Renal cortical epithelial cell (primary cell): ENCODE data around the gene FLNA. TPM values are rescaled to one million over a fixed set of nuclear protein-coding genes. Genes with fewer than 3 reads are reported as not detected.
"Not testable (repeated sequence)": the region's sequence is repeated elsewhere in the genome, so short reads cannot be mapped to it uniquely, and the experiment has no call there.

Source experiments
- DNase-seq: peaks from one replicate; pipeline ENCODE4 v3.0.0-alpha.2; 2011; ENCODE audit warnings: low read depth
- total RNA-seq: library from RNA; depleted of rRNA; stranded (reverse); fragments of >200 nt; gene quantifications from 2 replicates; pipeline ENCODE4 v1.2.3, GENCODE V29; 2014

FLNA gene, protein sequence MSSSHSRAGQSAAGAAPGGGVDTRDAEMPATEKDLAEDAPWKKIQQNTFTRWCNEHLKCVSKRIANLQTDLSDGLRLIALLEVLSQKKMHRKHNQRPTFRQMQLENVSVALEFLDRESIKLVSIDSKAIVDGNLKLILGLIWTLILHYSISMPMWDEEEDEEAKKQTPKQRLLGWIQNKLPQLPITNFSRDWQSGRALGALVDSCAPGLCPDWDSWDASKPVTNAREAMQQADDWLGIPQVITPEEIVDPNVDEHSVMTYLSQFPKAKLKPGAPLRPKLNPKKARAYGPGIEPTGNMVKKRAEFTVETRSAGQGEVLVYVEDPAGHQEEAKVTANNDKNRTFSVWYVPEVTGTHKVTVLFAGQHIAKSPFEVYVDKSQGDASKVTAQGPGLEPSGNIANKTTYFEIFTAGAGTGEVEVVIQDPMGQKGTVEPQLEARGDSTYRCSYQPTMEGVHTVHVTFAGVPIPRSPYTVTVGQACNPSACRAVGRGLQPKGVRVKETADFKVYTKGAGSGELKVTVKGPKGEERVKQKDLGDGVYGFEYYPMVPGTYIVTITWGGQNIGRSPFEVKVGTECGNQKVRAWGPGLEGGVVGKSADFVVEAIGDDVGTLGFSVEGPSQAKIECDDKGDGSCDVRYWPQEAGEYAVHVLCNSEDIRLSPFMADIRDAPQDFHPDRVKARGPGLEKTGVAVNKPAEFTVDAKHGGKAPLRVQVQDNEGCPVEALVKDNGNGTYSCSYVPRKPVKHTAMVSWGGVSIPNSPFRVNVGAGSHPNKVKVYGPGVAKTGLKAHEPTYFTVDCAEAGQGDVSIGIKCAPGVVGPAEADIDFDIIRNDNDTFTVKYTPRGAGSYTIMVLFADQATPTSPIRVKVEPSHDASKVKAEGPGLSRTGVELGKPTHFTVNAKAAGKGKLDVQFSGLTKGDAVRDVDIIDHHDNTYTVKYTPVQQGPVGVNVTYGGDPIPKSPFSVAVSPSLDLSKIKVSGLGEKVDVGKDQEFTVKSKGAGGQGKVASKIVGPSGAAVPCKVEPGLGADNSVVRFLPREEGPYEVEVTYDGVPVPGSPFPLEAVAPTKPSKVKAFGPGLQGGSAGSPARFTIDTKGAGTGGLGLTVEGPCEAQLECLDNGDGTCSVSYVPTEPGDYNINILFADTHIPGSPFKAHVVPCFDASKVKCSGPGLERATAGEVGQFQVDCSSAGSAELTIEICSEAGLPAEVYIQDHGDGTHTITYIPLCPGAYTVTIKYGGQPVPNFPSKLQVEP (N-terminal part only)
- 1,833 and 2,112 TPM in 2 replicates for total RNA-seq

DNA sequence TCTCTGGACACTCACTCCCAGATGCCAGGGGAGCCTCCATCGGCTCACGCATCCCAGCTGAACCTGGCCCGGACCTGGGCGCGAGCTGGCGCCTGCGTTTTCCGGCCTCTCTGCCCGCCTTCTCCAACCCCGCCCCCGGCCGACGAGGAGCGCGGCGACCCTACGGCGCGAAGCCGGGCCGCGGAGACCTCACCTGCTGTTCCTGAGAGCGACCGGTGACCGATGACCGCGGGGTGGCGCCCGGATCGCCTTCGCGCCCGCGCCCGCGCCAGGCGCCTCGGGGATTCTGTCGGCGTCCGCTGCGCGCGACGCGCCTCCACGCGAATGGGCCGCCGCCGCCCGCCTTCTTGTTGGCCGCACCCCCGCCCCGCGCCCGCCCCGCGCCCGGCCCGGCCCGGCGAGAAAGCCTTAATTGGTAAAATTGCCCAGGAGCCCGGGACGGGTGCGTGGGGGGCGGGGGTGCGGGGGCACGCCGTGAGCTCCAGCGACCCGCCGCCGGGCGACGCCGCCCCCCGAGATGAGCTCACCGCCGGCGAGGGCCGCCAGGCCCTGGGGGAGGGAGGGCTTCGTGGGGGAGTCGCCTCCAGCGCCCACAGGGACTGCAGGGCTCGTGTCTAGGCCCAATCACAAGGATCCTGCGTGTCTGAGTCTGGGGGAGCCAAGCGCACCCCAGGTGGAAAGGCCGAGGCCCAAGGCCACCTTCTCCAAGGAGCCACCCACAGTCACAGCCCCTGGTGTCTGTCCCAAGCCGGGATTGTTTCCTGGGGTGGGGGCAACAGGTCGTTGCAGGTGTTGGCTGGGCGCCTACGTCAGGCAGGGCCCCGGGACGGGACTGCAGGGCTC is at the start of gene FLNA:
Gene FLNA, minus strand, starts transcription at position 322 of the 843 bp plus-strand sequence. CDS start 3,389 bp downstream, outside the sequence.
- no peak for DNase-seq

- DNase-seq: no peak
These were observed 45.9 kb upstream of the FLNA start for GRCh38 chrX:154420402-154420756.

DNA sequence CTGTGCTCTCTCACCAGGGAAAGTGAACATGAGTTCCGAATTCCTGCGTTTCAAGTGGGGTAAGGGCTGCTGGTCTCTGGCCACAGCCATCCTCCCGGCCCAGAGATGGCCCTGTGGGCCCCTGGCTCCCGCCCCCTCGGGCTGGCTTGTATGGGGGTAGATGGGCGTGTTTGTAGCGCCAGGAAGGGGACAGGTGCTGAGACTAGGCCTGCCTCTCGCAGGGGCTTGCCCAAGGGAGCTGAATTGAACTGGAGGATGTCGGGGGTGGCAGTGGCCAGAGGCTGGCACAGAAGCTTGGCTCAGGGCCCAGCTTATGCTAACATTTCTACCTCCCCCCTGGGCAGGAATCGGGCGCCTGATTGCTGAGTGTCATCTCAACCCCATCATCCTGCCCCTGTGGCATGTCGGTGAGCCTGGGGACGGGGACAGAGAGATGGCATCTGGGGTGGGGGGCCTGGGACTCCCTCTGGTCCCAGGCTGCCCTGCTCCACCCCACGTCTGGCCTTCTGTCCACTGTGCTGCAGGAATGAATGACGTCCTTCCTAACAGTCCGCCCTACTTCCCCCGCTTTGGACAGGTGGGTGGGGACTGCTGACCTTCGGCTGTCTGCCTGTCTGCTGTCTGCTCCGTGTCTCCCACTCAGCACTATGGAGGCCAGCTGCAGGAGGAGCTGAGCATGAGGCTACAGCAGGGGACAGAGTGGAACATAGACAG is 45.4 kb upstream of the FLNA start:
- DNase-seq: no peak

DNA sequence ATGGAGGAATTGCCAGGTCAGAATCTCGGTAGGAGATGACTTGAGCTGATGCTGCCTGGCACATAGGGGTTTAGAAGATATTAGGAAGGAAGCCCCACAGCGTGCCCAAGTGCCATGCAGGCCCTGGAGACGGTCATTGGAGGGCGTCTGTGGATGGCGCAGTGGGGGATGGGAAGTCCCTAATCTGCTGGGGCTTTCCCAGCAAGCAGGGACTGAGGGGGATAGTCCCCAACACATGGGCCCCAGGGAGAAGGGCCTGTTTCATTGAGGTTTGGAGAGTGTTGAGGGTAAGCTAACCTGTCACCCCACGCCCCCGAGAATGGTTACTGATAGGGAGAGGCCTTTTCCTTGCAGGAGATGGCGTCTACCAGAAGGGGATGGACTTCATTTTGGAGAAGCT is 44.8 kb upstream of the FLNA start:
- DNase-seq: no peak

- no peak for DNase-seq
These were observed 42.7 kb upstream of the FLNA start for GRCh38 chrX:154417157-154417556.

DNA sequence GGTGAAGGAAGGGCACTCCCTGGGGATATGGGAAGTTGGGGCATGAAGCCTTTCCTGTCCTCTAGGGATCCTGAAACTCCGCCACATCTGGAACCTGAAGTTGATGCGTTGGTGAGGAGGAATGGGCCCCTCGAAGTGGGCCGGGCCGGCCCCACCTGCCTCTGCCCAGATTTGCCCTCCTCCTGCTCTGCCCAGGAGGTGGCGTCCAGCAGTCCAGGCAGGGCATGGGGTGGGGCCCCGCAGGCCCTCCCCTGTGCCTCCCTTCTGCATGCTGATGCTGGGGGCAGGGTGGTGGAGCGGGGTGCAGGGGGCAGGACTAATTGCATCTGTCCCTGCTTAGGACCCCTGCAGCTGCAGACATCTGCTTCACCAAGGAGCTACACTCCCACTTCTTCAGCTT is 38.7 kb upstream of the FLNA start:
- DNase-seq: no peak

GRCh38 chrX:154412468-154412867 is 38.0 kb upstream of the FLNA start:
- no peak for DNase-seq

DNA sequence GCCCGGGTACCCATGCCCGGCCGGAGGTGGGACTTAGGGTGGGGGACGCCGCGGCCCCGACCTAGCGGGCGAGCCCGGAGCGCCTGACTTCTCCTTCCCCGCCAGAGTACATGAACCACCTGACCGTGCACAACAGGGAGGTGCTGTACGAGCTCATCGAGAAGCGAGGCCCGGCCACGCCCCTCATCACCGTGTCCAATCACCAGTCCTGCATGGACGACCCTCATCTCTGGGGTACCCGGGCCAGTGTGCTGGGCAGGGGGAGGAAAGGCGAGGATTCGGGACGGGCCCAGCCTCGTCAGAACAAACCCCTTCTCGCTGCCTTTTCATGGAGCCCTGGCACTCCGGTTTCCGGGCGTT is 37.5 kb upstream of the FLNA start:
- DNase-seq: peak; percentile 35

DNA sequence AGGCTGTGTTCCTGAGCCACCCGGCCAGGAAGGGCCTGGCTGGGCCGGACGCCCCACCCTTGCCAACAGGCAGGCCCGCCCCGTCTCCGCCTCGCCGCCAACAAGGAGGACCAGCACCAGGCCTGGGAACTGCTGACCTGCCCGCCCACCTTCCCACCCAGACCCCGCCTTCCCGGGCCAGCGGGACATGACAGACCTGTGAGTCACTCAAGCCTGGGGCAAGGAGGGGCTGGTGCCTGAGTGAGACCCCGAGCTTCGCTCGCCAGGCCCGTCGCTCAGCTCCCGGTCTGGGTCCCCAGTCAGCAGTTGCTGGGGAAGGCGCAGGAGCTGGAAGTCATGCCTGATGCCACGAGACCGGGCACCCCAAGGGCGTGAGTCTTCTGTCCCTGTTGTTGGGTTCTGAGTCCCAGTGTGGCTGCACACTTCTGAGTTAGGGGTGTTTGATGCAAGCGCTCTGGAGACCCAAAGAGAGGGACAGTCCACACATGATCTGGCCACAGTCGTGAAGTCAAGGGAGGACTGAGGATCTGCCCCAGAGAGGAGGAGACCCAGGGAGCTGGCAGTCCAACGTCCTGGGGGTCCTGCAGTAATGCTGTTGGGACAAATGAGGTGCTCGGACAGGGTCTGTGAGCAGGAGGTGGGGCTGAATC is 34.9 kb upstream of the FLNA start, which contains the start of gene DNASE1L1:
Gene DNASE1L1, minus strand, starts transcription at position 33 of the 650 bp plus-strand sequence. CDS start 3,686 bp downstream, outside the sequence.
- peak; percentile 69 for DNase-seq

DNA sequence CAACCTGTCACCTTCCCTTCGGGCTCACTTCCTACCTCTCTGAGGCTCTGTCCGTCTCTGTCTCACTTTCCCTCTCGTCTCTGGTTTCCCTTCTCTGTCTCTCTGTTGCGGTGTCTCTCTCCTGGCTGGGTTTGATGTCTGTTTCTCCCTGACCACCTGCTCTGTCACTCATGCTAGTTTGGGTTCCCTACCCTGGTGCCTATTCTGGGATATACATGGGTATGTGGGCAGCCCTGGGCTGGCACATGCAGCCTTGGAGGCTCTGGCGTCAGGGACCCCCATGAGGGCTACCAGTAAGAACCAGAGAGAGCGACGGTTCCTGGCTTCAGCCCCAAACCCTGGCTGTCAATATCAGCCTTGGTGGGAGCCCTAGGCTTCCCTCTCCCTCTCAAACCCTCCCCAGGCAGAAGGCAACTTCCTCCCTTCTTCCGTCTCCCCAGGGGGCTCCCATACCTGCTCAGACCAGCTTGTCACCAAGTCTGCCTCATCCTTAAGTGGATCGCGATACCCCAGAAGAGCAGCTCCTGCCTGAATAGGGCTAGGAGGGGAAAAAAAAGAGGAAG is 34.3 kb upstream of the FLNA start:
- DNase-seq: no peak

DNA sequence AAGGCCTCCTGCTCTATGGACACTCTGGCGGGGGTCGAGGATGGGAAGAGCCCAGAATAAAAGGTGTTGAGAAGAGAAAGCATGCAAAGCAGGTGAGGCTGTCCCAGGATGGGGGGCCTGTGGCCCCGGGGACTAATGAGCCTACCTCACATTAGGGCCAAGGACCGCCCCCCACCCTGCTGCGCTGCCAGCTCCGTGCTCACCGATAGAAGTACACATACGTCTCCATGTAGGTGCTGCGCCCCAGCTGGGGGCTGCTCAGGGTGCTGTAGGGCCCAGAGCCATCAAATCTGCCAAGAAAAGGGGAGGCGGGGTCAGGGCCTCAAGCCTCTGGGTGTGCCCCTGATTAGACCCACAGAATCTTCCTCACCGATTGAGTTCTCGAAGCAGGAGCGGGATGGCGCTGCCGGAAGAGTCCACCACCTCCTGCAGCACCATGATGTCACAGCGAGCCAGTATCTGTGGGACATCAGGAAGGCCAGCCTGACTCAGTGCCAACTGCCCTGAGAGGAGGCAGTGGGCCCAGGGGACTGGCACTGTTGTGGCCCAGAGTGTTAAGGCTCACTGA is 30.3 kb upstream of the FLNA start:
- no peak for DNase-seq

GRCh38 chrX:154403858-154404257 is 29.4 kb upstream of the FLNA start:
- DNase-seq: no peak

- no peak for DNase-seq
These were observed 28.8 kb upstream of the FLNA start for GRCh38 chrX:154403192-154403591.

- DNase-seq: no peak
These were observed 28.2 kb upstream of the FLNA start for GRCh38 chrX:154402622-154403127.

DNA sequence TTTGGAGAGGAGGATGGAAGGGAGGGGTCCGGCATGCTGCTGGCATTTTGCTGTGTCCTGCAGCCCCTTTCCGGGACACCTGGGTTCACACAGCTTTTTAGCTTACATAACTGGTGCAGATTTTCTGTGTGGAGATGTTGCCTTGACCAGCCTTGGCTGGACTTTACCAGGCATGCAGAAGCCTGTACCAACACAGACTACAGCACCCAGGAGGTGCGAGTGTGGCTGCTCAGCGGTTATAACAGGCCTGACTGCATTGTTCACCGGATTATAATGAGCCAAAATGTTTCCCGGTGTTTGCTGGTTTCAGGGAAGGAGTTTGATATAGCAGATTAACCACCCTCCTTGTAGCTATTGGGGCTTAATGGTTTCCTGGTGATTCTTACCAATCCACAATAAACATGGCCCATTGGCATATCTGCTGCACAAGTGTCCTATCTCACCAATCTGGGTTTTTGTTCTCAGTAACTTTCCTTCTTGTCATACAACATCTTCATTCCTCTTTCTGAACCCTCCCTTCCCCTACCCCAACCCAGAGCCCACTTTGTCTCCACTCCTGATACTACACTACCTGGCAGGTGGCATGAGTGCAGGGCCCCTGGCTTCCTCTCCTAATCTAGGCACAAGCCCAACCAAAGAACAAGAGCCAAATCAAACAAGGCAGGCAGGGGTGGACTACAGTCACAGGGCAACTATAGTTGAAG is 27.6 kb upstream of the FLNA start:
- no peak for DNase-seq

DNA sequence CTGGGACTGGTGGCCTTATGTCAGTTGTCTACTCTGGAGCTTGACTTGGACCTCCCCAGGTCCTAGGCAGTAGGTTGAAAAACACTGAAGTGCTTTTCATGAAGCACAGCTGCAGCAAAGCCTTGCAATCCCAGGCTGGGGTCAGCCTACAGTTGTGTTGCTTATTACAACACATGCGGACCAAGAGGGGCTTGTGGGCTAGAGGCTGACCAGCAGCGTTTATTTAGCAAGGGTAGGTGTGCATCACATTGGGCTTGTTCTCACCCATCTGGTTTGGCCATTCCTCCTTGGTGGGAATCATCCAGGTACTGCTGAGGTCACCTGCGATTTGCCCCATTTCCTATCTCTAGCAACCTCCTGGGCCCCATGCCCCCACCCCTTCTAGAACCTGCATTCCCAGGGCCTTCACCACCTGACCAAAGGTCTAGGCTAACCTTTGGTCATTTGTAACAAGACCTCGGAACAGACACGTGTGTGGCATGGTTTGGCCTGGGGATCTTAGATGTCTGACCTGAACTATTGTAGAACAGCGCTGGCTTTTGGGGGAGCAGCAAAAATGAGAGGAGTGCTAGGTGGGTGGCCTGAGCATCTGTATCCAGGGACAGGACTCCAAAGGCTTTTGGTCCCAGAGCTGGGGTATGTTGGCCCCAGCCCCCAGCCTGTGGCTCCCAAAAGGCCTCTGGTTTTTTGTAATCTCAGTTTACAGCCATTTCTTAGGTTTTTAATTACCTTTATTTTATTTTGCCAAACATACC is 26.8 kb upstream of the FLNA start:
- DNase-seq: no peak

DNA sequence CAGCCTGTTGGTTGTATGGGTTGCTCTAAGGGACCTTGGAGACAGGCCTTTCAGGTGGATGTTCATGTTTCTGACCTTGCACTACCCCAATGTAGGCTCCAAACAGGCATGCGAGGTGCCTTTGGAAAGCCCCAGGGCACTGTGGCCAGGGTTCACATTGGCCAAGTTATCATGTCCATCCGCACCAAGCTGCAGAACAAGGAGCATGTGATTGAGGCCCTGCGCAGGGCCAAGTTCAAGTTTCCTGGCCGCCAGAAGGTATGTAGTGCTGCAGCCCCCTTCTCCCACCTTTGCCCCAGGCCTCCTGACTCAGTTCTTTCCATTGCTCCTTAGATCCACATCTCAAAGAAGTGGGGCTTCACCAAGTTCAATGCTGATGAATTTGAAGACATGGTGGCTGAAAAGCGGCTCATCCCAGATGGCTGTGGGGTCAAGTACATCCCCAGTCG is 26.0 kb upstream of the FLNA start:
- not testable (repeated sequence) for DNase-seq
